Lung (tissue), 12 donors: ENCODE results near the gene CDK16. TPM values are rescaled to one million over a fixed set of nuclear protein-coding genes. Genes with fewer than 3 reads are reported as not detected.

ENCODE experiments used
- ATAC-seq: fragments of 200-7000 bp; cut with Tn5 transposase; one replicate; pipeline ENCODE4 v1.9.1; 2020; ENCODE audit warnings: moderate number of reproducible peaks; ENCODE audit not compliant: insufficient read depth, low FRiP score
- DNase-seq, 3 donors: peaks; one replicate each; pipeline ENCODE4 v3.0.0-alpha.2; 2013 to 2017
- H3K27ac ChIP-seq, 2 donors: one replicate each; pipeline ENCODE4 v1.5.1; 2013; ENCODE audit warnings: mild to moderate bottlenecking in 2 of 2, moderate library complexity in 2 of 2, control low read depth in 1 of 2, inconsistent platforms in 1 of 2, low read depth in 1 of 2, low read length in 1 of 2
- H3K27me3 ChIP-seq, 3 donors: one replicate each; pipeline ENCODE4 v1.5.1; 2013; ENCODE audit warnings: low read length in 2 of 3; ENCODE audit not compliant: control insufficient read depth in 3 of 3, insufficient read depth in 3 of 3
- H3K36me3 ChIP-seq, 4 donors: one replicate each; pipeline ENCODE4 v1.5.1; 2013; ENCODE audit warnings: low read length in 4 of 4, mild to moderate bottlenecking in 1 of 4, moderate library complexity in 1 of 4; ENCODE audit not compliant: control insufficient read depth in 4 of 4, insufficient read depth in 4 of 4
- H3K4me1 ChIP-seq, 5 donors: one replicate each; pipeline ENCODE4 v1.5.1; 2013; ENCODE audit warnings: low read length in 5 of 5, mild to moderate bottlenecking in 2 of 5, moderate library complexity in 1 of 5; ENCODE audit not compliant: control insufficient read depth in 5 of 5, insufficient read depth in 5 of 5
- H3K4me3 ChIP-seq: one replicate; pipeline ENCODE4 v1.5.1; 2013; ENCODE audit warnings: mild to moderate bottlenecking, control low read depth, moderate library complexity
- H3K9ac ChIP-seq, 2 donors: one replicate each; pipeline ENCODE4 v1.5.1; 2013; ENCODE audit warnings: low read length in 2 of 2, control low read depth in 1 of 2; ENCODE audit not compliant: insufficient read depth in 1 of 2
- H3K9me3 ChIP-seq, 4 donors: one replicate each; pipeline ENCODE4 v1.5.1; 2013; ENCODE audit warnings: low read length in 3 of 4, mild to moderate bottlenecking in 1 of 4, moderate library complexity in 1 of 4; ENCODE audit not compliant: control insufficient read depth in 4 of 4, insufficient read depth in 3 of 4
- CTCF ChIP-seq: IDR thresholded peaks from 2 replicates; pipeline ENCODE4 v1.5.1; 2012; ENCODE audit warnings: mild to moderate bottlenecking; ENCODE audit errors: control extremely low read depth, extremely low read depth
- WGBS, 2 donors: extraction: QIAGEN DNeasy Blood & Tissue Kit; methylation state at CpG; one replicate each; pipeline ENCODE4 v1.1.7; 2013; 5-methylcytosine and 5-hydroxymethylcytosine counted together
- polyA plus RNA-seq, 2 donors: library from polyadenylated mRNA; stranded (reverse); fragments of 200-250 nt; gene quantifications; one replicate each; pipeline ENCODE4 v1.2.1, GENCODE V29; 2013
- total RNA-seq, 2 donors: library from RNA; depleted of rRNA in 1 of 2; stranded (reverse); fragments of >200 nt in 1 of 2; gene quantifications; one replicate each; pipeline ENCODE4 v1.2.1, GENCODE V29; 2014 to 2021
- donor health status: control.
- donor health status: control.
- donor health status: Bipolar disorder and iron deficiency.
- donor health status: healthy.
- donor health status: DM: yes; HTN: yes; CAD: no.

Gene CDK16
- total and polyA plus RNA-seq, 4 donors = 50.1 to 93.5 (median 60.5) TPM

GRCh38 chrX:47179221-47179927 is 39.1 kb upstream of the CDK16 start:
- no peak overlapping the region for H3K9ac ChIP-seq
- H3K27ac ChIP-seq = peak overlapping the region in 1 of 2 donors; percentile 30

GRCh38 chrX:47179928-47180255 is 38.6 kb upstream of the CDK16 start:
- H3K27ac ChIP-seq = peak overlapping the region in 1 of 2 donors; percentile 4
- TF ChIP-seq CTCF = no peak
- peaks cover 0 to 2% (median 0%) of the 10 kb centered on the region in 4 donors for H3K9me3 ChIP-seq
- H3K36me3 ChIP-seq = peaks cover 0 to 38% (median 12%) of the 10 kb centered on the region in 4 donors
- H3K4me1 ChIP-seq = no peaks in the 10 kb centered on the region
- ATAC-seq (no peak), DNase-seq (no peak)
- peaks cover 0 to 39% (median 6%) of the 10 kb centered on the region in 3 donors for H3K27me3 ChIP-seq
- 89 to 97% methylated on average over 11 to 18 of the region's 18 CpGs for WGBS, 2 donors
- H3K9ac ChIP-seq = no peak overlapping the region
- H3K4me3 ChIP-seq = no peak overlapping the region

More at GRCh38 chrX:47179221-47179927, 39.1 kb upstream of the CDK16 start:
- H3K4me3 ChIP-seq = no peak overlapping the region
- no peak for DNase-seq
- peaks cover 0 to 2% (median 0%) of the 10 kb centered on the region in 4 donors for H3K9me3 ChIP-seq
- H3K36me3 ChIP-seq = peaks cover 0 to 38% (median 12%) of the 10 kb centered on the region in 4 donors
- H3K27me3 ChIP-seq = peaks cover 0 to 39% (median 6%) of the 10 kb centered on the region in 3 donors
- 72 to 89% methylated on average over 8 to 14 of the region's 14 CpGs for WGBS, 2 donors
- no peaks in the 10 kb centered on the region for H3K4me1 ChIP-seq
- no peak for ATAC-seq
- TF ChIP-seq CTCF = no peak

- DNase-seq (no peak), ATAC-seq (no peak)
- Histone ChIP-seq H3K9ac (no peak overlapping the region), H3K4me3 (no peak overlapping the region), H3K4me1 (no peaks in the 10 kb centered on the region), H3K36me3 (peaks cover 0 to 42% (median 10%) of the 10 kb centered on the region in 4 donors), H3K27me3 (peaks cover 0 to 39% (median 6%) of the 10 kb centered on the region in 3 donors), H3K27ac (no peak overlapping the region), H3K9me3 (peaks cover 0 to 2% (median 0%) of the 10 kb centered on the region in 4 donors)
- TF ChIP-seq CTCF = no peak
- 86 to 97% methylated on average over 8 of the region's 8 CpGs for WGBS, 2 donors
Measured at GRCh38 chrX:47180346-47180745, 38.1 kb upstream of the CDK16 start.
